ENCODE measurements around the gene PRMT7. TPM values are rescaled to one million over a fixed set of nuclear protein-coding genes. Genes with fewer than 3 reads are reported as not detected.

The PRMT7 gene
- total RNA-seq, 4 donors from 2014 or later: 74.1 to 91.5 (median 78.0) TPM

DNA sequence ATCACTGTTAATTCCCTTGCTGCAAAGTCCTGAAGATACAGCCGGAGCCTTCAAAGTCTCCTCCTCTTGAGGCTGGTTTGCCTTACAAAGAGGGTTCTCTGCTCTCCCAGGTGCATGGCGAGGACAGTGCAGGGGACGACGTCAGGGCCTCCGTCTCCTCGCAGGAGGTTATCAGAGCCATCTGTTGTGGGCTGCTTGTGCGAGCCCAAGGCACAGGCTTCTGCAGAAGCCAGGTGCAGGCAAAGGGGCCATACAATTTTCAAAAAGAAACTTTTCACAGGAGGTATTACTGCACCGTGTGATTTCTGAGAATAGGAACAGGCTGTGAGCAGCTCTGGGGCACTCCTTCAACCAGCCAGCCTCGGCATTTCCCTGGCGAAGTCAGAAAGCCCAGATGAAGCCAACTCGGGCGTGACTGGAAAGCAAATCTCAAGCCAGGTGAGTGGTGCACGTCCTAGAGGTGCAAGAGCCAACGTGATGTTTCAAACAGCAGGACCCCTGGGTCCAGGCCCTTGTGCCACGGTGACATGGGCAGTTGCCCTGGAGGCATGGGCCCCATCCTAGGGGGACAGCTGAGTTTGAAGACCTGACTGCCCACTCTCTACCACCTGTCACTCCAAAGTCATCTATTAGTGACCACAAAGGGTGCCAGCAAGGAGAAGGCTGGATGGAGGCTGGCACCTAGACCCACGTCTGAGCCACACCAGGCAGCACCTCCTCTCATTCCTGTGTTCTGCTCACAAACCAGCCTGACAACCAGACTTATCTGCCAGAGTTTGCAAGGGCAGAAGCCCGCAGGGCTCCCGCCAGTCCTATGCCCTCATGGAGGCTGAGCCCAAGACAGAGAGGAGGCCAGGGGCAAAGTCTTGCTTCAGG, 68.9 kb downstream of the PRMT7 start:
- H3K4me1 ChIP-seq: no peaks in the 10 kb centered on the region
- H3K27ac ChIP-seq: no peak overlapping the region
- WGBS, 2 donors: 82 to 83% methylated on average over 17 of the region's 18 CpGs
- H3K9me3 ChIP-seq: no peaks in the 10 kb centered on the region
- H3K36me3 ChIP-seq: no peaks in the 10 kb centered on the region
- no peak for TF ChIP-seq EP300 (IDR thresholded peaks at IDR 0.05)
- no peak for TF ChIP-seq POLR2A (IDR thresholded peaks at IDR 0.05)
- TF ChIP-seq, protein P1, sequence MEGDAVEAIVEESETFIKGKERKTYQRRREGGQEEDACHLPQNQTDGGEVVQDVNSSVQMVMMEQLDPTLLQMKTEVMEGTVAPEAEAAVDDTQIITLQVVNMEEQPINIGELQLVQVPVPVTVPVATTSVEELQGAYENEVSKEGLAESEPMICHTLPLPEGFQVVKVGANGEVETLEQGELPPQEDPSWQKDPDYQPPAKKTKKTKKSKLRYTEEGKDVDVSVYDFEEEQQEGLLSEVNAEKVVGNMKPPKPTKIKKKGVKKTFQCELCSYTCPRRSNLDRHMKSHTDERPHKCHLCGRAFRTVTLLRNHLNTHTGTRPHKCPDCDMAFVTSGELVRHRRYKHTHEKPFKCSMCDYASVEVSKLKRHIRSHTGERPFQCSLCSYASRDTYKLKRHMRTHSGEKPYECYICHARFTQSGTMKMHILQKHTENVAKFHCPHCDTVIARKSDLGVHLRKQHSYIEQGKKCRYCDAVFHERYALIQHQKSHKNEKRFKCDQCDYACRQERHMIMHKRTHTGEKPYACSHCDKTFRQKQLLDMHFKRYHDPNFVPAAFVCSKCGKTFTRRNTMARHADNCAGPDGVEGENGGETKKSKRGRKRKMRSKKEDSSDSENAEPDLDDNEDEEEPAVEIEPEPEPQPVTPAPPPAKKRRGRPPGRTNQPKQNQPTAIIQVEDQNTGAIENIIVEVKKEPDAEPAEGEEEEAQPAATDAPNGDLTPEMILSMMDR (IDR thresholded peaks at IDR 0.05): no peak
- DNase-seq (ENCODE audit: low spot score in 2 of 2): no peak
- H3K27me3 ChIP-seq: no peaks in the 10 kb centered on the region
- H3K4me3 ChIP-seq: no peak overlapping the region

DNA sequence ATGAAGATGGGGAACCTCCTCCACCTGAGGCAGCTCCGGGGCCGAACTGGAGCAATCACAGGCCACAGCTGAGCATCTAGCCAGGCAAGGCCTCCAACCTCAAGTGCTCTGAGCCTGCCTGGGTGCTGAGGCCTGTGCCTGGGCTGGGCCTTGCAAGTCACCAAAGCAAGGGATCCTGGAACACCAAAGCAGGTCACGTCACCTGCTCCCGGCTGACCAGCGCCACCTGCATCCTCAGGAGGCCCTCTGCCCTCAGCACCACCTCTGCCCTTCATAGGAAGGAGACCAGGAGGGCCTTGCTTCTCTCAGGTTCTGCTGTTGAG, 69.5 kb downstream of the PRMT7 start:
- no peaks in the 10 kb centered on the region for H3K27me3 ChIP-seq
- no peaks in the 10 kb centered on the region for H3K36me3 ChIP-seq
- 86 to 96% methylated on average over 5 of the region's 5 CpGs for WGBS, 2 donors
- H3K9me3 ChIP-seq: no peaks in the 10 kb centered on the region
- no peak overlapping the region for H3K27ac ChIP-seq
- TF ChIP-seq EP300 (IDR thresholded peaks at IDR 0.05) (no peak), POLR2A (IDR thresholded peaks at IDR 0.05) (no peak)
- TF ChIP-seq, protein P1 (IDR thresholded peaks at IDR 0.05): no peak
- H3K4me1 ChIP-seq: no peaks in the 10 kb centered on the region
- no peak overlapping the region for H3K4me3 ChIP-seq
- no peak for DNase-seq (ENCODE audit: low spot score in 2 of 2)

DNA sequence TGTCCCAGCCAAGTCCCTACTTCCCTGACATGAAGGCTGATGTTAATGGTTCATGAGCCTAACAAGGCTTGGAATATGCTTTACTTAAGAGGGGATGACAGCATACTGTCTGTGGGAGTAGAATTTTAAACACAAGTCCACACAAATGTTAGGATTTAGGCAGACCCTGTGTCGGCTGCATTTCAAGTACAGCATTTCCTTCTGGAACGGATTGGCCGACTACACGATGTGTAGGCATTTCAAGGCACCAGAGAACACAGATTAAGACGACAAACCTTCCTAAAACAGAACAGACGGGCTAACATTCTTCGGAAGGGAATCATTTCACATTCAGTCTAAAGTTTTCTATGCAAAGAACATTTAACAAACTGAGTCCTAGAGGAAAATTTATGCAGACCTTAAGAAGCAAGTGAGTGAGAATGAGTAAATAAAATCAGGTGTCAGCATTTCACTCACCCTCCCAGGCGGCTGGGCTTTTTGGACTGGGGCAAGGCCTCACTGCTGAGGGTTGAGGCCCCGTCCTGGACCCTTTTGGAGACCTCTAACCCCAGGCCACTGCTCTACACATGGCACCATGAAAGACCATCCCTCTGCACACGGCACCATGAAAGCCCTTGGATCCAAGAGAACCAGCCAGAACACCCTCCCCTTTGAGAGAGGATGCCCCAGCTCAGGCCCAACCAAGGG, 70.0 kb downstream of the PRMT7 start:
- H3K27me3 ChIP-seq: no peaks in the 10 kb centered on the region
- TF ChIP-seq POLR2A (IDR thresholded peaks at IDR 0.05): no peak
- no peak for TF ChIP-seq EP300 (IDR thresholded peaks at IDR 0.05)
- TF ChIP-seq, protein P1 (IDR thresholded peaks at IDR 0.05): no peak
- H3K4me3 ChIP-seq: no peak overlapping the region
- no peak for DNase-seq (ENCODE audit: low spot score in 2 of 2)
- no peak overlapping the region for H3K27ac ChIP-seq
- no peaks in the 10 kb centered on the region for H3K36me3 ChIP-seq
- H3K9me3 ChIP-seq: no peaks in the 10 kb centered on the region
- no peaks in the 10 kb centered on the region for H3K4me1 ChIP-seq
- 85 to 89% methylated on average over 10 of the region's 10 CpGs for WGBS, 2 donors

DNA sequence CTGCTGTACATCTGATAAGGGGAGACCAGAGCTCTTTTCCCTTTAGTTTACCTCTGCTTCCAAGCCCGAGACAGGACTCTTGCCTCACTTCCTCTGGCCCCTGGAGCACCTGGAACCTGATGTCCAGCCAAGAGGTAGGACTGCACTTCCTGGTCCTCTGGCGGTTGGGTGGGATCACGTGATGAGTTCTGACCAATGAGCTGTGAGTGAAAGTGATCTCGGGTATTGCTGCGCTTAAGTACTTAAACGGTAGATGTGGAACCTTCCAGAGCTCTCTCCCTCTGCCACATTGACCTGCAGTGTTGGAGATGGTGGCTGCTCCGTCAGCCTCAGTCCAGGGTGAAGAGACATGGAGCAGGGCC, 70.5 kb downstream of the PRMT7 start:
- H3K27ac ChIP-seq: no peak overlapping the region
- no peaks in the 10 kb centered on the region for H3K36me3 ChIP-seq
- no peak for DNase-seq (ENCODE audit: low spot score in 2 of 2)
- H3K9me3 ChIP-seq: no peaks in the 10 kb centered on the region
- H3K4me3 ChIP-seq: no peak overlapping the region
- TF ChIP-seq, protein P1 (IDR thresholded peaks at IDR 0.05): no peak
- TF ChIP-seq POLR2A (IDR thresholded peaks at IDR 0.05): no peak
- no peak for TF ChIP-seq EP300 (IDR thresholded peaks at IDR 0.05)
- no peaks in the 10 kb centered on the region for H3K27me3 ChIP-seq
- WGBS, 2 donors: 81 to 83% methylated on average over 7 of the region's 7 CpGs
- no peaks in the 10 kb centered on the region for H3K4me1 ChIP-seq

DNA sequence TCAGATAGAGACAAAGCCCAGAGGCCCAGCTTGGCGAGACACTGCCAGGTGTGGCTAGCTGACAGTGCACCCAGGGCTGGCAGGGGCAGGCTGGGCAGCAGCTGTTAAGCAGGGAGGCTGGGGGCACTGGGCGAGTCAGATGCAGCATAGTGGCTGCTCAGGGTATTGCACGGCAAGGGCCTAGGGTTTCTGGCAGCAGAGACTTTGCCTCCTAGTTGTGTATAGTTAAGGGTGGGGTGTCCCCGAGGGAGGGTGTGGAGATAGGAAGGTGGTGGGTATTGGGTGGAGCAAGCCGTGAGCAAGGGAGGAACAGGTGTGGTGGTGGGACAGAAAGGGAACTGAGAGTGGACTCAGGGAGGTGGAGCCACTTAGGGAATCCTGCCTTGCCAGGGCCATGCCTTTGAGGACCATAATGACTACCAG, 71.5 kb downstream of the PRMT7 start:
- H3K4me3 ChIP-seq: no peak overlapping the region
- no peak for DNase-seq (ENCODE audit: low spot score in 2 of 2)
- no peaks in the 10 kb centered on the region for H3K27me3 ChIP-seq
- H3K36me3 ChIP-seq: no peaks in the 10 kb centered on the region
- no peak overlapping the region for H3K27ac ChIP-seq
- TF ChIP-seq POLR2A (IDR thresholded peaks at IDR 0.05): no peak
- TF ChIP-seq, protein P1 (IDR thresholded peaks at IDR 0.05): peak in 1 of 5 experiments; percentile 29
- TF ChIP-seq EP300 (IDR thresholded peaks at IDR 0.05): no peak
- H3K9me3 ChIP-seq: no peaks in the 10 kb centered on the region
- no peaks in the 10 kb centered on the region for H3K4me1 ChIP-seq
- 76 to 80% methylated on average over 5 of the region's 5 CpGs for WGBS, 2 donors
